ENCODE data around the gene CSMD2. TPM values are rescaled to one million over a fixed set of nuclear protein-coding genes. Genes with fewer than 3 reads are reported as not detected.

The CSMD2 gene
- total RNA-seq, 1 experiment from 2014 or later: 0.03 TPM

- in situ Hi-C loops (cut with HindIII; ENCODE audit: low pct_unique_long_range_greater_than_20kb, low sequenced_read_pairs): no loop called here
- DNase-seq (ENCODE audit: low read depth, low spot score): no peak
Observed at GRCh38 chr1:33502726-33503125, 662.3 kb downstream of the CSMD2 start.

DNA sequence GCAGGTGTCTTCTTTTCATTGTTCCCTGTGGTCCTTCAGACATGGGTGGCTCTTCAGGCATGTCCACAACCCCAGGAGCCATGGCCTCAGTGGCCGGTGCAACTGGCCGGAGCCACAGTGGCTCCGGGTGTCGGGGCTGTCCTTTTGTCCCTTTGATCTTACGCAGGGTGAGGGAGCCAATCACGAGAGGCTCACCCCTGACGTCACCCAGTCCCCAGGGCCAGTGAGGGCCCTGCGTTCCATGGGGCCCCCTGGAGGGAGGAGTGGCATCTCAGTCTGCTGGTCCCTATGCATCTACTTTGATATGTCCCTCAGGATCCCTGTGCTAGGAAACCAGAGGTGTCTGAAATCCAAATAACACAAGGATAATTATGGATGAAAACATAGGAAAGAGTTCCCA lies 663.3 kb downstream of the CSMD2 start:
- in situ Hi-C loops (cut with HindIII; ENCODE audit: low pct_unique_long_range_greater_than_20kb, low sequenced_read_pairs): no loop called here
- DNase-seq (ENCODE audit: low read depth, low spot score): no peak

GRCh38 chr1:33501309-33501708 lies 663.7 kb downstream of the CSMD2 start:
- no peak for DNase-seq (ENCODE audit: low read depth, low spot score)
- in situ Hi-C loops (cut with HindIII; ENCODE audit: low pct_unique_long_range_greater_than_20kb, low sequenced_read_pairs): no loop called here

GRCh38 chr1:33500547-33500946 lies 664.5 kb downstream of the CSMD2 start:
- DNase-seq (ENCODE audit: low read depth, low spot score): peak; percentile 13
- in situ Hi-C loops (cut with HindIII; ENCODE audit: low pct_unique_long_range_greater_than_20kb, low sequenced_read_pairs): no loop called here

DNA sequence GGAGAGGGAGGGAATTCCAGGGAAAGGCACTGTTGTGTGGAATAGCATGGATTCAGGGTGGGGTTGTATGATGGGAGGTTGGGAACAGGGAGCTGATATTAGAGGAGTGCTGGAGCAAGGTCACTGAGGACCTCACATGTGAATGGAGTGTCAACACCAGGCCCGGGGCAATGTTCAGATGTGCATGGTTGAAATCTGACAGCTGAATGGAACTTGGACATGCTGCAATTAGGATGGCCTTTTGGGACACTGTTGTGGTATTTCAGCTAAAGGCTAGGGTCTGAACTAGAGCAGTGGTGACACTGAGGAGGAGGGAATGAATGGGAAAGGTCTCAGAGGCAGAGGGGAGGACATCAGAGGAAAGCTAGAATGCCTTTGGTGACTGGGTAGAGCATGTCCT lies 667.6 kb downstream of the CSMD2 start:
- in situ Hi-C loops (cut with HindIII; ENCODE audit: low pct_unique_long_range_greater_than_20kb, low sequenced_read_pairs): no loop called here
- DNase-seq (ENCODE audit: low read depth, low spot score): no peak

DNA sequence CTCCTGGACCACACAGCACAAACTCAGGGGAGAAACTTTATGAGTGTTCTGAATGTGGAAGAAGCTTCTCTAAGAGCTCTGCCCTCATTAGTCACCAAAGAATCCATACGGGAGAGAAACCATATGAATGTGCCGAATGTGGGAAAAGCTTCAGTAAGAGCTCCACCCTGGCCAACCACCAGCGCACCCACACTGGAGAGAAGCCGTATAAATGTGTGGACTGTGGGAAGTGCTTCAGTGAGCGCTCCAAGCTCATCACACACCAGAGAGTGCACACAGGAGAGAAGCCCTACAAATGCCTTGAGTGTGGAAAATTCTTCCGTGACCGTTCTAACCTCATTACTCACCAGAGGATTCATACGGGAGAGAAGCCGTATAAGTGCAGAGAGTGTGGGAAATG lies 670.1 kb downstream of the CSMD2 start:
- no peak for DNase-seq (ENCODE audit: low read depth, low spot score)
- in situ Hi-C loops (cut with HindIII; ENCODE audit: low pct_unique_long_range_greater_than_20kb, low sequenced_read_pairs): no loop called here

DNA sequence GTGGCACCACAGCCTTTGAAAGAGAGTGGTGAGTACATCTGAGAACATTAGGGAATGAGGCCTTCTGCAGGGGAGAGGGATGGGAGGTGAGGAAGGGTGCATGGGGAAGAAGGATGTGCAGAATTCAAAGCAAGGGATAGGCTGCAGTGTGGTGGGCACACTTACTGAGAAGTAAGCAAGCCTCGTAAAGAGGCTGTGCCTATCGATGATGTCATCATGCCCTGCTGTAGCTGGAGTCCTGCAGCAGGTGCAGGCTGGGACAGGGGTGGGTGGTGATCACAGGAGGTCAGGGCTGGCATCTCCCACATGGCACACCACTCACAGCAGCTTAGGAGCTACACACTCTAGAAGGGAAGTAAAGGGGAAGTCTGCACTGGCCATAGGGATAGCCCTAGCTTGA lies 676.4 kb downstream of the CSMD2 start:
- in situ Hi-C loops (cut with HindIII; ENCODE audit: low pct_unique_long_range_greater_than_20kb, low sequenced_read_pairs): no loop called here
- no peak for DNase-seq (ENCODE audit: low read depth, low spot score)

GRCh38 chr1:33482412-33482811 lies 682.6 kb downstream of the CSMD2 start:
- in situ Hi-C loops (cut with HindIII; ENCODE audit: low pct_unique_long_range_greater_than_20kb, low sequenced_read_pairs): no loop called here
- no peak for DNase-seq (ENCODE audit: low read depth, low spot score)

- in situ Hi-C loops (cut with HindIII; ENCODE audit: low pct_unique_long_range_greater_than_20kb, low sequenced_read_pairs): no loop called here
- no peak for DNase-seq (ENCODE audit: low read depth, low spot score)
Observed at GRCh38 chr1:33477451-33477850, 687.6 kb downstream of the CSMD2 start.

DNA sequence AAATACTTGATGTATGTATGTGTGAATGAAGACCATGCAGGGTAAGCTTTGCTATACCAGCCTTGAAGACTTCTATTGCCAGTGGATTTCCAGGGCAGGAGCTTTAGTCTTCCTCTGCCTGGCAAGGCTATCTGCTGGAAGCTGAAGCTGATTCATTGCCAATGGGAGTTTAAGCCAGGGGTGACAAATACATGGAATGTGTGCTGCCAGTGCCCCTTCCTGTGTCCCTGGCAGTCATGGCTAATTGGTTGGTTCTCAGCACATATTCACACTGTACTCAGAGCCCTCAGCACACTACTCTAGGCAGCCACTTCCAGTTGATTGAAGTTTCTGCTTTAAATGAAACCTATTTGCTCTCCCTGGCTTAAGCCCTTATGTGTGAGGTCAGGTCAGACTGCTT lies 691.1 kb downstream of the CSMD2 start:
- in situ Hi-C loops (cut with HindIII; ENCODE audit: low pct_unique_long_range_greater_than_20kb, low sequenced_read_pairs): no loop called here

DNA sequence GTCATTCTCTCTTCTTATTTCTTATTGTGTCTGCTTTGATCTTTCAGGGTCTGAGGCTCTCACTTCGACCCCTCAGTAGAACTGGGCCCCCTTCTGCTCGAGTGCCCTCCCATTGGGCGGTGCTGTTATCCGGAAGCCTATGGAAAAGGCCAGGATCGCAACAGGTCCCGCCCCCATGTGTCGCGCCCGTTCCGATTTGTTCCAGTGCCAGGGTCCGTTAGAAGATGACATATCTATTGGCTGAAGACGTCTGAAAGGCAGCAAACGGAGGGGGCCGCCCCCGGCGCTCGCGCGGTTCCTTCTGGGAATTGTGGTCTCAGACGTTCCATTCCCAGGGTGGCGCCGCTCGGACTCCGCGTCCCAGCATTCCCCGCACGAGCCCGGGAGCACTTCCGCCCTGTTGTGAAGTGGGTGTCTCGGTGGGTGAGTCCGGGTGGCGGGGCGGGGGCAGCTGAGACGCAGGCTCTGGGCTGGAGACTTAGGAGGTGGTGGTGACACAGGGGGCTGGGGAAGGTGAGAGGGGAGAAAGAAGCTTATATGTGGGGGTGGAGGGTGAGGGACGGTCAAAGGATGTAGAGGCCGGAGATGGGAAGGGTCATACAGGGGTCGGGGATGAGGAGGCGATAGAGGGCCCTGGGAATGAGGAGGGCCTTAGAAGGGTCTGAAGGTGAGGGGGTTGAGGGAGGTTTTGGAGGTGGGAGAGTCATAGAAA lies 692.6 kb downstream of the CSMD2 start, which contains the start of gene ZSCAN20:
TSS of gene ZSCAN20 (plus strand) at position 377 of the 712 bp plus-strand sequence. CDS start 6,644 bp downstream, outside the sequence.
- DNase-seq (ENCODE audit: low read depth, low spot score): peak; percentile 97
- in situ Hi-C loops (cut with HindIII; ENCODE audit: low pct_unique_long_range_greater_than_20kb, low sequenced_read_pairs): no loop called here

More for the DNA sequence above, 691.1 kb downstream of the CSMD2 start:
- DNase-seq (ENCODE audit: low read depth, low spot score): no peak

GRCh38 chr1:33471416-33471815 lies 693.6 kb downstream of the CSMD2 start:
- DNase-seq (ENCODE audit: low read depth, low spot score): no peak
- in situ Hi-C loops (cut with HindIII; ENCODE audit: low pct_unique_long_range_greater_than_20kb, low sequenced_read_pairs): no loop called here

GRCh38 chr1:33470495-33471012 lies 694.5 kb downstream of the CSMD2 start:
- in situ Hi-C loops (cut with HindIII; ENCODE audit: low pct_unique_long_range_greater_than_20kb, low sequenced_read_pairs): no loop called here
- peak; percentile 84 for DNase-seq (ENCODE audit: low read depth, low spot score)

GRCh38 chr1:33469691-33470090 lies 695.3 kb downstream of the CSMD2 start:
- no peak for DNase-seq (ENCODE audit: low read depth, low spot score)
- in situ Hi-C loops (cut with HindIII; ENCODE audit: low pct_unique_long_range_greater_than_20kb, low sequenced_read_pairs): no loop called here

- in situ Hi-C loops (cut with HindIII; ENCODE audit: low pct_unique_long_range_greater_than_20kb, low sequenced_read_pairs): no loop called here
- DNase-seq (ENCODE audit: low read depth, low spot score): no peak
Observed at GRCh38 chr1:33468967-33469366, 696.1 kb downstream of the CSMD2 start.

DNA sequence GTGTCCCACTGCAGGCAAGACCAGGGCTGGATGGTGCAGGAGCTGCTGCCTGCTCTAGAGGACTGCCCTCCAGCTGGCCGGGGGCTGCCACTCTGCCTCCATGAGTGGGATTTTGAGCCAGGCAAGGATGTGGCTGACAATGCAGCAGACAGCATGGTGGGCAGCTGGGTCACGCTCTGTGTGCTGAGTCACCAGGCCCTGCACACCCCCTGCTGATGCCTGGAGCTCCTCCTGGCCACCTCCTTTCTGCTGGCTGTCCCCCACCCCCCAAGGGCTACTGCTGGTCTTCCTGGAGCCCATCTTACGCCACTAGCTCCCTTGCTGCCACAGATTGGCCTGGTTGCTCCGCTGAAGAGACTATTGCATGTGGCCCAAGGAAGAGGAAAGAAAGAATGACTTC lies 696.5 kb downstream of the CSMD2 start:
- in situ Hi-C loops (cut with HindIII; ENCODE audit: low pct_unique_long_range_greater_than_20kb, low sequenced_read_pairs): no loop called here

GRCh38 chr1:33468011-33468410 lies 697.0 kb downstream of the CSMD2 start:
- in situ Hi-C loops (cut with HindIII; ENCODE audit: low pct_unique_long_range_greater_than_20kb, low sequenced_read_pairs): no loop called here
- no peak for DNase-seq (ENCODE audit: low read depth, low spot score)

More for the DNA sequence above, 696.5 kb downstream of the CSMD2 start:
- DNase-seq (ENCODE audit: low read depth, low spot score): no peak

DNA sequence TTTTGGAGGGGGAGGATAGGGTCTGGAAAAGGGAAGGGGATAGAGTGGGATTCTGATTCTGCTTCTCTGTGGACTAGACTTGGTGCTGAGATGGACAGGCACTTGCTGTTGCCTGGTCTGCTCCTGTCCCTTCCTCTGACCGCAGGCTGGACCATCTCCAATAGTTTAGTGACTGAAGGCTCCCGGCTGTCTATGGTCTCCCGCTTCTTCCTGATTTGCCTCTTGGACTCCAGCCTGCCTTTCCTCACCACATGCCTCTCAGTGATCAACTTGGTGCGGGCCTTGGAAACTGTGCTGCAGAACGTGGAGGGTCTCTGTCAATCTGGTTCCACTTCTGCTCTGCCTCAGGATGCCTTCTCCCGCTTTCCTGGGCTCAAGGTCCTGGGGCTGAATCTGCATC lies 698.9 kb downstream of the CSMD2 start:
- in situ Hi-C loops (cut with HindIII; ENCODE audit: low pct_unique_long_range_greater_than_20kb, low sequenced_read_pairs): no loop called here
- no peak for DNase-seq (ENCODE audit: low read depth, low spot score)

- no peak for DNase-seq (ENCODE audit: low read depth, low spot score)
- in situ Hi-C loops (cut with HindIII; ENCODE audit: low pct_unique_long_range_greater_than_20kb, low sequenced_read_pairs): no loop called here
Observed at GRCh38 chr1:33465316-33465715, 699.7 kb downstream of the CSMD2 start.
